Caco-2 (cell line): ENCODE data around the gene ARHGEF28. TPM values are rescaled to one million over a fixed set of nuclear protein-coding genes. Genes with fewer than 3 reads are reported as not detected.

Experiments used
- BruUV-seq: library from RNA; stranded (reverse); fragments of 400-500 nt; replicated peaks from 2 replicates; lab custom pipeline; 2021; lab: Mats Ljungman, UMichigan
- CTCF ChIA-PET: fragments of 300-600 bp; sonication (Branson Sonifier 250); formaldehyde crosslinking; loops from one replicate; lab custom pipeline; 2022; ENCODE audit warnings: antibody characterized with exemption; lab: Charles Lee
- POLR2A ChIA-PET: fragments of 300-600 bp; sonication (Branson Sonifier 250); formaldehyde crosslinking; loops from one replicate; lab custom pipeline; 2022; ENCODE audit warnings: antibody characterized with exemption; lab: Charles Lee
- DNase-seq, 2 experiments: peaks; one replicate each; pipeline versions ENCODE4 v3.0.0 to v3.0.0-alpha.2; 2020 to 2022
- H3K27me3 ChIP-seq: replicated peaks from 2 replicates; pipeline ENCODE4 v1.6.0; 2011; ENCODE audit warnings: low read length; ENCODE audit not compliant: control insufficient read depth, insufficient read depth
- H3K36me3 ChIP-seq: 2 replicates; pipeline ENCODE4 v1.5.1; 2011; ENCODE audit warnings: low read length; ENCODE audit not compliant: control insufficient read depth, insufficient read depth
- H3K4me1 ChIP-seq: fragments of 250-450 bp; sonication (Bioruptor Pico); 2 replicates; pipeline ENCODE4 v1.5.1; 2020; ENCODE audit warnings: mild to moderate bottlenecking
- H3K4me3 ChIP-seq: 2 replicates; pipeline ENCODE4 v1.5.1; 2011; ENCODE audit warnings: low read depth, mild to moderate bottlenecking, control low read depth, low read length
- H3K9me3 ChIP-seq: fragments of 250-450 bp; sonication (Bioruptor Pico); 2 replicates; pipeline ENCODE4 v1.5.1; 2020; ENCODE audit warnings: mild to moderate bottlenecking, moderate library complexity
- H3K27ac Mint-ChIP-seq: one replicate; pipeline ENCODE4 v1.8.0; 2022; ENCODE audit warnings: mixed read lengths; ENCODE audit not compliant: unreplicated experiment
- H3K27me3 Mint-ChIP-seq: one replicate; pipeline ENCODE4 v1.8.0; 2022; ENCODE audit warnings: mixed read lengths; ENCODE audit not compliant: insufficient read depth, unreplicated experiment
- H3K36me3 Mint-ChIP-seq: one replicate; pipeline ENCODE4 v1.8.0; 2022; ENCODE audit warnings: mild to moderate bottlenecking, mixed read lengths; ENCODE audit not compliant: insufficient read depth, unreplicated experiment
- H3K4me1 Mint-ChIP-seq: one replicate; pipeline ENCODE4 v1.8.0; 2022; ENCODE audit warnings: low read depth, mixed read lengths; ENCODE audit not compliant: unreplicated experiment
- H3K4me3 Mint-ChIP-seq: one replicate; pipeline ENCODE4 v1.8.0; 2022; ENCODE audit warnings: mild to moderate bottlenecking, moderate library complexity, mixed read lengths; ENCODE audit not compliant: unreplicated experiment
- H3K9me3 Mint-ChIP-seq: one replicate; pipeline ENCODE4 v1.8.0; 2022; ENCODE audit warnings: mixed read lengths; ENCODE audit not compliant: unreplicated experiment
- intact Hi-C: fragments of 100-400 bp; cut with micrococcal nuclease; formaldehyde crosslinking; loops from one replicate; pipeline ENCODE4 v1.10.0; 2022; ENCODE audit not compliant: unreplicated experiment
- total RNA-seq: library from RNA; stranded (reverse); gene quantifications from 2 replicates; pipeline ENCODE4 v1.2.3, GENCODE V29; 2022
- TF ChIP-seq, protein P1 (sequence below), 2 experiments: fragments of 200-600 bp in 1 of 2; IDR thresholded peaks; 1 replicate in 1 of 2; 2 replicates in 1 of 2; pipeline versions ENCODE4 v1.5.1 to v1.8.0; 2011 to 2022; ENCODE audit warnings: antibody characterized with exemption in 1 of 2, control low read depth in 1 of 2, inconsistent platforms in 1 of 2, low read depth in 1 of 2, low read length in 1 of 2, mild to moderate bottlenecking in 1 of 2, moderate library complexity in 1 of 2; ENCODE audit not compliant: insufficient read depth in 1 of 2, severe bottlenecking in 1 of 2, unreplicated experiment in 1 of 2

The ARHGEF28 gene
- total RNA-seq, 1 experiment from 2014 or later: 4.6 TPM

DNA sequence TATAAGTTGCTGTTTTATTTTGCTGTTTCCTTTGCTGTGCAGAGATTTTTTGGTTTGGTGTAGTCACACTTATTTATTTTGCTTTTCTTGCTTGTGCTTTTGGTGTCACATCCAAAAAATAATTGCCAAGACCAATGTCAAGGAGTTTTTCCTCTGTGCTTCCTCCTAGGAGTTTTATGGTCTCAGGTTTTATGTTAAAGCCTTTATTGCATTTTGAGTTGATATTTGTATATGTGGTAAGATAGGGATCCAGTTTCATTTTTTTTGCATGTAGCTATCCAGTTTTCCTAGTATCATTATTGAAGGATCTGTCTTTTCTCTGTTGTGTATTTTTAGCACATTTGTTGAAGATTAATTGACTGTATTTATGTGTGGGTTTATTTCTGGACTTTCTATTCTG is 210.6 kb downstream of the ARHGEF28 start:
- DNase-seq: no peak
- Mint-ChIP-seq H3K36me3 (no peaks in the 10 kb centered on the region), H3K27ac (no peak overlapping the region), H3K4me1 (no peaks in the 10 kb centered on the region), H3K9me3 (peaks cover 16% of the 10 kb centered on the region), H3K4me3 (no peak overlapping the region), H3K27me3 (no peaks in the 10 kb centered on the region)
- CTCF ChIA-PET: no interaction called here
- intact Hi-C loops: no loop called here
- no peaks in the 10 kb centered on the region for H3K27me3 ChIP-seq
- BruUV-seq: no TSS peak
- H3K9me3 ChIP-seq: peaks cover 7% of the 10 kb centered on the region; the same call in 1 of the 2 replicates
- TF ChIP-seq, protein P1, sequence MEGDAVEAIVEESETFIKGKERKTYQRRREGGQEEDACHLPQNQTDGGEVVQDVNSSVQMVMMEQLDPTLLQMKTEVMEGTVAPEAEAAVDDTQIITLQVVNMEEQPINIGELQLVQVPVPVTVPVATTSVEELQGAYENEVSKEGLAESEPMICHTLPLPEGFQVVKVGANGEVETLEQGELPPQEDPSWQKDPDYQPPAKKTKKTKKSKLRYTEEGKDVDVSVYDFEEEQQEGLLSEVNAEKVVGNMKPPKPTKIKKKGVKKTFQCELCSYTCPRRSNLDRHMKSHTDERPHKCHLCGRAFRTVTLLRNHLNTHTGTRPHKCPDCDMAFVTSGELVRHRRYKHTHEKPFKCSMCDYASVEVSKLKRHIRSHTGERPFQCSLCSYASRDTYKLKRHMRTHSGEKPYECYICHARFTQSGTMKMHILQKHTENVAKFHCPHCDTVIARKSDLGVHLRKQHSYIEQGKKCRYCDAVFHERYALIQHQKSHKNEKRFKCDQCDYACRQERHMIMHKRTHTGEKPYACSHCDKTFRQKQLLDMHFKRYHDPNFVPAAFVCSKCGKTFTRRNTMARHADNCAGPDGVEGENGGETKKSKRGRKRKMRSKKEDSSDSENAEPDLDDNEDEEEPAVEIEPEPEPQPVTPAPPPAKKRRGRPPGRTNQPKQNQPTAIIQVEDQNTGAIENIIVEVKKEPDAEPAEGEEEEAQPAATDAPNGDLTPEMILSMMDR (IDR thresholded peaks at IDR 0.05; ENCODE audit: insufficient read depth in 1 of 2, low read depth in 1 of 2, low read length in 1 of 2, severe bottlenecking in 1 of 2, unreplicated experiment in 1 of 2): no peak
- H3K4me3 ChIP-seq: no peak overlapping the region
- POLR2A ChIA-PET: no interaction called here
- no peaks in the 10 kb centered on the region for H3K36me3 ChIP-seq
- no peaks in the 10 kb centered on the region for H3K4me1 ChIP-seq

DNA sequence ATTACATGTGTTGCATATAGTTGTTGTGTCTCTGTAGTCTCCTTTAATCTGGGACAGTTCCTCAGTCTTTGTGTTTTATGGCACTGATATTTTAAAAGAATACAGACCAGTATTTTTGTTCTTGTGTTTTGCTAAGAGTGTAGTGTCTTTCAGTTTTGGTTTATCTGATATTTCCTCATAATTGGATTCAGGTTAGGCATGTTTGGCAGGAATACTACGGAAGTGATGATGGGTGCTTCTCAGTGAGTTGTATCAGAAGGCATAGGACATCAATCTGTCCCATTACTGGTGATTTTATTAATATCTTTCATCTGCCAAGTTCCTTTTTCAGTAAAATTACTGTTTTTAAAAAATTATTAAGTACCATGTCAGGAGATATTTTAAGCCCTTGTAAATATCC is 212.9 kb downstream of the ARHGEF28 start:
- no peaks in the 10 kb centered on the region for H3K27me3 ChIP-seq
- Mint-ChIP-seq H3K27me3 (no peaks in the 10 kb centered on the region), H3K27ac (no peak overlapping the region), H3K9me3 (peaks cover 16% of the 10 kb centered on the region), H3K4me3 (no peak overlapping the region), H3K4me1 (no peaks in the 10 kb centered on the region), H3K36me3 (no peaks in the 10 kb centered on the region)
- ChIA-PET POLR2A (no interaction called here), CTCF (no interaction called here)
- H3K4me3 ChIP-seq: no peak overlapping the region
- no peak for DNase-seq
- no peaks in the 10 kb centered on the region for H3K4me1 ChIP-seq
- TF ChIP-seq, protein P1 (IDR thresholded peaks at IDR 0.05; ENCODE audit: insufficient read depth in 1 of 2, low read depth in 1 of 2, low read length in 1 of 2, severe bottlenecking in 1 of 2, unreplicated experiment in 1 of 2): no peak
- BruUV-seq: no TSS peak
- intact Hi-C loops: no loop called here
- peaks cover 7% of the 10 kb centered on the region; the same call in 1 of the 2 replicates for H3K9me3 ChIP-seq
- no peaks in the 10 kb centered on the region for H3K36me3 ChIP-seq

DNA sequence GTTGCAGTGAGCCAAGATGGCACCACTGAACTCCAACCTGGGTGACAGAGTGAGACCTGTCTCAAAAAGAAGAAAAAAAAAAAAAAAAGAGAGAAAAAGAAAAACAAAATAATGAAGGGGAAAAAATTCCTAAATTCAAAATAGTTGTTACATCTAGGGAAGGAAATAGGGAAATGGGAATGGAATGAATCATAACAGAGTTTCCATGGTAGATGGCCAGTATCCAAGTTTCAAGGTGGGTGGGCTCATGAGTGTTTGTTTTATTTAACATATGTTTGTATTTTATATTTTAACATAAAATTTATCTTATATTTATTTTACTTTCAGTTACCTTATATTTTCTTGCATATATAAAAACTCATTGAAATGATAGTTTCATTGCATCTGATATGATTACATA is 215.6 kb downstream of the ARHGEF28 start:
- TF ChIP-seq, protein P1 (IDR thresholded peaks at IDR 0.05; ENCODE audit: insufficient read depth in 1 of 2, low read depth in 1 of 2, low read length in 1 of 2, severe bottlenecking in 1 of 2, unreplicated experiment in 1 of 2): no peak
- H3K4me1 Mint-ChIP-seq: no peaks in the 10 kb centered on the region
- no peak overlapping the region for H3K27ac Mint-ChIP-seq
- Histone ChIP-seq H3K9me3 (peaks cover 6% of the 10 kb centered on the region; the same call in 1 of the 2 replicates), H3K27me3 (no peaks in the 10 kb centered on the region), H3K4me3 (no peak overlapping the region), H3K4me1 (no peaks in the 10 kb centered on the region), H3K36me3 (no peaks in the 10 kb centered on the region)
- H3K36me3 Mint-ChIP-seq: no peaks in the 10 kb centered on the region
- H3K27me3 Mint-ChIP-seq: peaks cover 3% of the 10 kb centered on the region
- no peak for DNase-seq
- H3K9me3 Mint-ChIP-seq: peaks cover 14% of the 10 kb centered on the region
- no TSS peak for BruUV-seq
- ChIA-PET POLR2A (no interaction called here), CTCF (no interaction called here)
- intact Hi-C loops: no loop called here
- no peak overlapping the region for H3K4me3 Mint-ChIP-seq
